Liver (tissue), 3 donors: ENCODE results near the gene RASL10B.
"Not testable (repeated sequence)": the region's sequence is repeated elsewhere in the genome, so short reads cannot be mapped to it uniquely, and the experiment has no call there.

Experiments
- ATF3 ChIP-seq: IDR thresholded peaks from 2 replicates; pipeline ENCODE4 v1.6.1; 2016; ENCODE audit warnings: antibody characterized with exemption
- CTCF ChIP-seq: fragments of 150-350 bp; IDR thresholded peaks from 2 replicates; pipeline ENCODE4 v1.5.1; 2017; ENCODE audit warnings: improper control_type of control experiment, low read depth, low read length; ENCODE audit not compliant: missing input control
- EGR1 ChIP-seq, 2 donors: IDR thresholded peaks; 2 replicates each; pipeline ENCODE4 v1.6.1; 2016 to 2018; ENCODE audit warnings: antibody characterized with exemption in 2 of 2, low read depth in 2 of 2
- GABPA ChIP-seq, 2 donors: IDR thresholded peaks in 1 of 2; conservative IDR thresholded peaks in 1 of 2; 2 replicates each; pipeline ENCODE4 v1.6.1; 2016; ENCODE audit warnings: antibody characterized with exemption in 2 of 2, mild to moderate bottlenecking in 1 of 2, moderate library complexity in 1 of 2
- HNF4G ChIP-seq: IDR thresholded peaks from 2 replicates; pipeline ENCODE4 v1.6.1; 2016; ENCODE audit warnings: antibody characterized with exemption
- JUND ChIP-seq, 2 donors: IDR thresholded peaks; 2 replicates each; pipeline ENCODE4 v1.6.1; 2016; ENCODE audit warnings: antibody characterized with exemption in 2 of 2
- MAX ChIP-seq: IDR thresholded peaks from 2 replicates; pipeline ENCODE4 v1.6.1; 2016; ENCODE audit warnings: antibody characterized with exemption
- RAD21 ChIP-seq, 2 donors: IDR thresholded peaks; 2 replicates each; pipeline ENCODE4 v1.6.1; 2016; ENCODE audit warnings: antibody characterized with exemption in 2 of 2, mild to moderate bottlenecking in 2 of 2
- REST ChIP-seq: IDR thresholded peaks from 2 replicates; pipeline ENCODE4 v1.6.1; 2016; ENCODE audit warnings: antibody characterized with exemption, mild to moderate bottlenecking
- RXRA ChIP-seq, 2 donors: IDR thresholded peaks; 2 replicates each; pipeline ENCODE4 v1.6.1; 2017 to 2018; ENCODE audit warnings: antibody characterized with exemption in 2 of 2, mild to moderate bottlenecking in 1 of 2
- SP1 ChIP-seq: IDR thresholded peaks from 2 replicates; pipeline ENCODE4 v1.6.1; 2018; ENCODE audit warnings: antibody characterized with exemption, mild to moderate bottlenecking
- TAF1 ChIP-seq: conservative IDR thresholded peaks from 2 replicates; pipeline ENCODE4 v1.6.1; 2016; ENCODE audit warnings: antibody characterized with exemption, mild to moderate bottlenecking
- YY1 ChIP-seq: IDR thresholded peaks from 2 replicates; pipeline ENCODE4 v1.6.1; 2016; ENCODE audit warnings: antibody characterized with exemption, mild to moderate bottlenecking
- donor health status: healthy.
- donor health status: healthy.

GRCh38 chr17:35703308-35703707 is 28.1 kb upstream of the RASL10B start:
- TF ChIP-seq CTCF; SP1; YY1; ATF3; TAF1; RAD21 (IDR thresholded peaks at IDR 0.05); REST; MAX; GABPA (IDR thresholded peaks at IDR 0.05 in 1 of 2, conservative IDR thresholded peaks at IDR 0.05 in 1 of 2); HNF4G; JUND (IDR thresholded peaks at IDR 0.05); RXRA (IDR thresholded peaks at IDR 0.05); EGR1 (IDR thresholded peaks at IDR 0.05; ENCODE audit: low read depth in 2 of 2): not testable (repeated sequence)
